PC-3 (cell line): ENCODE results near the gene ARHGEF4. TPM values are rescaled to one million over a fixed set of nuclear protein-coding genes. Genes with fewer than 3 reads are reported as not detected.

Experiments
- ATAC-seq: fragments of 200-7000 bp; cut with Tn5 transposase; 2 replicates; pipeline ENCODE4 v1.9.1; 2020; ENCODE audit warnings: mild to moderate bottlenecking, moderate library complexity
- BruUV-seq: library from RNA; stranded (reverse); fragments of 400-500 nt; replicated peaks from 2 replicates; lab custom pipeline; 2021; lab: Mats Ljungman, UMichigan
- CTCF ChIA-PET: fragments of 300-600 bp; sonication (Branson Sonifier 250); formaldehyde crosslinking; loops from one replicate; lab custom pipeline; 2022; ENCODE audit warnings: antibody characterized with exemption; lab: Charles Lee
- POLR2A ChIA-PET: fragments of 300-600 bp; sonication (Branson Sonifier 250); formaldehyde crosslinking; loops from one replicate; lab custom pipeline; 2022; ENCODE audit warnings: antibody characterized with exemption; ENCODE audit not compliant: unreplicated experiment; lab: Charles Lee
- DNase-seq: peaks from one replicate; pipeline ENCODE4 v3.0.0-alpha.2; 2015
- H2AFZ ChIP-seq: fragments of 300-600 bp; sonication (generic); 2 replicates; pipeline ENCODE4 v1.6.0; 2016; ENCODE audit warnings: antibody characterized with exemption, low read length
- H3F3A ChIP-seq: fragments of 300-600 bp; sonication (generic); one replicate; pipeline ENCODE4 v1.6.0; 2017; ENCODE audit warnings: antibody characterized with exemption, low read length, control low read depth, mild to moderate bottlenecking; ENCODE audit not compliant: unreplicated experiment
- H3K27ac ChIP-seq: fragments of 300-600 bp; sonication (generic); 2 replicates; pipeline ENCODE4 v1.5.1; 2016; ENCODE audit warnings: mild to moderate bottlenecking, low read length
- H3K27me3 ChIP-seq: fragments of 300-600 bp; sonication (generic); 2 replicates; pipeline ENCODE4 v1.6.1; 2016; ENCODE audit warnings: low read length, mixed read lengths
- H3K36me3 ChIP-seq: fragments of 300-600 bp; sonication (generic); 2 replicates; pipeline ENCODE4 v1.6.1; 2016; ENCODE audit warnings: low read depth, mixed run types, low read length, mixed read lengths
- H3K4me1 ChIP-seq: fragments of 300-600 bp; sonication (generic); 2 replicates; pipeline ENCODE4 v1.5.1; 2016; ENCODE audit warnings: low read length; ENCODE audit not compliant: insufficient read depth
- H3K4me2 ChIP-seq: fragments of 300-600 bp; sonication (generic); 2 replicates; pipeline ENCODE4 v1.6.0; 2016; ENCODE audit warnings: low read length
- H3K4me3 ChIP-seq: fragments of 300-600 bp; sonication (generic); 2 replicates; pipeline ENCODE4 v1.5.1; 2016; ENCODE audit warnings: mild to moderate bottlenecking, low read length, mixed read lengths
- H3K79me2 ChIP-seq: fragments of 300-600 bp; sonication (generic); 2 replicates; pipeline ENCODE4 v1.6.1; 2017; ENCODE audit warnings: low read length, mixed read lengths
- H3K9ac ChIP-seq: fragments of 300-600 bp; sonication (generic); 2 replicates; pipeline ENCODE4 v1.6.0; 2016; ENCODE audit warnings: mild to moderate bottlenecking, low read length
- H3K9me2 ChIP-seq: fragments of 300-600 bp; sonication (generic); replicated peaks from 2 replicates; pipeline ENCODE4 v1.6.1; 2016; ENCODE audit warnings: mixed run types, low read length, mixed read lengths
- H3K9me3 ChIP-seq: fragments of 300-600 bp; sonication (generic); 2 replicates; pipeline ENCODE4 v1.6.1; 2016; ENCODE audit warnings: low read length, mixed read lengths
- H4K20me1 ChIP-seq: fragments of 300-600 bp; sonication (generic); 2 replicates; pipeline ENCODE4 v1.6.1; 2016; ENCODE audit warnings: low read length, mixed read lengths
- EZH2 ChIP-seq: fragments of 300-600 bp; sonication (generic); IDR thresholded peaks from one replicate; pipeline ENCODE4 v1.6.1; 2017; ENCODE audit warnings: antibody characterized with exemption, mild to moderate bottlenecking, low read length; ENCODE audit not compliant: unreplicated experiment
- EZH2phosphoT487 ChIP-seq: fragments of 300-600 bp; sonication (generic); IDR thresholded peaks from 2 replicates; pipeline ENCODE4 v1.6.1; 2018; ENCODE audit warnings: mild to moderate bottlenecking, antibody characterized with exemption, low read length, borderline replicate concordance
- intact Hi-C: fragments of 100-400 bp; cut with micrococcal nuclease; formaldehyde crosslinking; loops from 2 replicates; pipeline ENCODE4 v1.9.0; 2023
- total RNA-seq: library from RNA; depleted of rRNA; stranded (reverse); fragments of >200 nt; gene quantifications from 2 replicates; pipeline ENCODE4 v1.2.3, GENCODE V29; 2014
- TF ChIP-seq, protein P1 (sequence below): fragments of 300-600 bp; sonication (generic); conservative IDR thresholded peaks from 2 replicates; pipeline ENCODE4 v1.5.1; 2017; ENCODE audit warnings: antibody characterized with exemption, low read depth, mild to moderate bottlenecking, low read length

The ARHGEF4 gene
- total RNA-seq, 1 experiment from 2014 or later: 21.5 TPM

DNA sequence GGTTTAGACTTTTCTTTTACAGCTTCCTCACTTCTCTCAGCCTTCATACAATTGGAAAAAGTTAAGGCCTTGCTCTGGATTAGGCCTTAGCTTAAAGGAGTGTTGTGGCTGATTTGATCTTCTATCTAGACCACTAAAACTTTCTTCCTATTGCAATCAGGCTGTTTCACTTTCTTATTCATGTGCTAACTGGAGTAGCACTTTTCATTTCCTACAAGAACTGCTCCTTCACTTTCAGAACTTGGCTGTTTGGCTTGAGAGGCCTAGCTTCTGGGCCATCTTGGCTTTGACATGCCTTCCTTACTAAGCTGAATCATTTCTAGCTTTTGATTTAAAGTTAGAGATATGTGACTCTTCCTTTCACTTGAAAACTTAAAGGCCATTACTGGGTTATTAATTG is 114.3 kb downstream of the ARHGEF4 start:
- POLR2A ChIA-PET: no interaction called here
- H3K27me3 ChIP-seq: no peaks in the 10 kb centered on the region
- no peaks in the 10 kb centered on the region for H4K20me1 ChIP-seq
- H3K27ac ChIP-seq: no peak overlapping the region
- intact Hi-C loops: loop anchor here (2.0 kb wide), 1 partner anchor 44 kb away; no protein-coding TSS in a partner anchor
- H3K9me2 ChIP-seq: no peaks in the 10 kb centered on the region
- DNase-seq (no peak), ATAC-seq (no peak)
- no peak overlapping the region for H3K4me3 ChIP-seq
- H3K9me3 ChIP-seq: 0 out of 2 replicates have a peak, but pooled peaks cover 4% of the 10 kb centered on the region
- no peaks in the 10 kb centered on the region for H3K4me1 ChIP-seq
- H3K79me2 ChIP-seq: no peaks in the 10 kb centered on the region
- H3F3A ChIP-seq: no peaks in the 10 kb centered on the region
- H3K9ac ChIP-seq: no peak overlapping the region
- TF ChIP-seq, protein P1, sequence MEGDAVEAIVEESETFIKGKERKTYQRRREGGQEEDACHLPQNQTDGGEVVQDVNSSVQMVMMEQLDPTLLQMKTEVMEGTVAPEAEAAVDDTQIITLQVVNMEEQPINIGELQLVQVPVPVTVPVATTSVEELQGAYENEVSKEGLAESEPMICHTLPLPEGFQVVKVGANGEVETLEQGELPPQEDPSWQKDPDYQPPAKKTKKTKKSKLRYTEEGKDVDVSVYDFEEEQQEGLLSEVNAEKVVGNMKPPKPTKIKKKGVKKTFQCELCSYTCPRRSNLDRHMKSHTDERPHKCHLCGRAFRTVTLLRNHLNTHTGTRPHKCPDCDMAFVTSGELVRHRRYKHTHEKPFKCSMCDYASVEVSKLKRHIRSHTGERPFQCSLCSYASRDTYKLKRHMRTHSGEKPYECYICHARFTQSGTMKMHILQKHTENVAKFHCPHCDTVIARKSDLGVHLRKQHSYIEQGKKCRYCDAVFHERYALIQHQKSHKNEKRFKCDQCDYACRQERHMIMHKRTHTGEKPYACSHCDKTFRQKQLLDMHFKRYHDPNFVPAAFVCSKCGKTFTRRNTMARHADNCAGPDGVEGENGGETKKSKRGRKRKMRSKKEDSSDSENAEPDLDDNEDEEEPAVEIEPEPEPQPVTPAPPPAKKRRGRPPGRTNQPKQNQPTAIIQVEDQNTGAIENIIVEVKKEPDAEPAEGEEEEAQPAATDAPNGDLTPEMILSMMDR: no peak
- no peak for TF ChIP-seq EZH2phosphoT487
- TF ChIP-seq EZH2: no peak
- no TSS peak for BruUV-seq
- H2AFZ ChIP-seq: no peak overlapping the region
- H3K36me3 ChIP-seq: no peaks in the 10 kb centered on the region; the same call in 1 of the 2 replicates
- CTCF ChIA-PET: no interaction called here
- H3K4me2 ChIP-seq: no peak overlapping the region

DNA sequence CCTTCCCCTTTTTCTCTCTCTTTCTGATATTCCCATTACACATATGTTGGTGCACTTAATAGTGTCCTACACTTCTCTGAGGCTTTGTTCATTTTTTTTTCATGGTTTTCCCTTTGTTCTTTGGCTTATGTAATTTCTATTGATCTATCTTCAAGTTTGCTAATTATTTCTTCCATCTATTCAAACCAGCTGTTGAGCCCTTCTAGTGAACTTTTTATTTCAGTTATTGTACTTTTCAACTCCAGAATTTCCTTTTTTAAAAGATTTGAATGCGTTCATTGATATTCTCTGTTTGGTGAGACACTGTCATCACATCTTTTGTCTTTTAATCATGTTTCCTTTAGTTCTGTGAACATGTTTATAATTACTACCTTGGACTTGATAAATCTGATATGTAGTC is 118.2 kb downstream of the ARHGEF4 start:
- TF ChIP-seq EZH2: no peak
- no peak for TF ChIP-seq EZH2phosphoT487
- TF ChIP-seq, protein P1: no peak
- intact Hi-C loops: no loop called here
- BruUV-seq: no TSS peak

DNA sequence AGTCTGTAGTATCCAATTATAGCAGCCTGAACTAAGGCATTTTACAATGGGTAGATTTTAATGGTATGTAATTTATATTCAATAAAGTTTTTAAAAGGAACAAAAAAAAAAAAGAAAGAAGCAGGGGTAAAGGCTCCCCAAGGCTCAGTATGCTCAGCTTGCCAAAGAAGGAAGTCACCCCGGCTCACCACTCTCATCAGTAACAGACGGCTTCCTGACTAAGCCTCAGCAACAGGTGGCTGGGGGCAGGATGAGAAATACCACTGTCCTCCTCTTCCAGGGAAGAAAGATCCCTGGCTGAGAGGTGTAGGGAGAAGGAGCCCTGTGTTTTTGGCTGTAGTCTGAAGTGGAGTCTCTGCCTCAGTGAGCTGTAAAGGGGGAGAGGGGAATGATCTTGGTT is 121.2 kb downstream of the ARHGEF4 start:
- H4K20me1 ChIP-seq: no peaks in the 10 kb centered on the region
- H2AFZ ChIP-seq: no peak overlapping the region
- H3K9me3 ChIP-seq: 0 out of 2 replicates have a peak, but pooled peaks cover 4% of the 10 kb centered on the region
- ChIA-PET POLR2A (no interaction called here), CTCF (no interaction called here)
- no peak overlapping the region for H3K9ac ChIP-seq
- no peaks in the 10 kb centered on the region for H3K4me1 ChIP-seq
- no peaks in the 10 kb centered on the region for H3F3A ChIP-seq
- no peak overlapping the region for H3K27ac ChIP-seq
- DNase-seq (no peak), ATAC-seq (no peak)
- H3K9me2 ChIP-seq: no peaks in the 10 kb centered on the region
- no peaks in the 10 kb centered on the region for H3K27me3 ChIP-seq
- H3K4me3 ChIP-seq: no peak overlapping the region
- no peak overlapping the region for H3K4me2 ChIP-seq
- no peaks in the 10 kb centered on the region; the same call in 1 of the 2 replicates for H3K36me3 ChIP-seq
- TF ChIP-seq EZH2phosphoT487: no peak
- no peak for TF ChIP-seq EZH2
- TF ChIP-seq, protein P1: no peak
- no peaks in the 10 kb centered on the region for H3K79me2 ChIP-seq
- no TSS peak for BruUV-seq
- intact Hi-C loops: no loop called here

More for the DNA sequence above, 118.2 kb downstream of the ARHGEF4 start:
- ChIA-PET CTCF (interaction anchor here (0.6 kb wide), 1 partner anchor 126 kb away, joined by 3 read pairs; no protein-coding TSS in a partner anchor), POLR2A (no interaction called here)
- Histone ChIP-seq H4K20me1 (no peaks in the 10 kb centered on the region), H2AFZ (no peak overlapping the region), H3K79me2 (no peaks in the 10 kb centered on the region), H3K27ac (no peak overlapping the region), H3K4me2 (no peak overlapping the region), H3K4me1 (no peaks in the 10 kb centered on the region), H3K36me3 (no peaks in the 10 kb centered on the region; the same call in 1 of the 2 replicates), H3F3A (no peaks in the 10 kb centered on the region), H3K9me3 (0 out of 2 replicates have a peak, but pooled peaks cover 4% of the 10 kb centered on the region), H3K9ac (no peak overlapping the region), H3K27me3 (no peaks in the 10 kb centered on the region), H3K4me3 (no peak overlapping the region), H3K9me2 (no peaks in the 10 kb centered on the region)
- no peak for DNase-seq
- ATAC-seq: no peak
